ENCODE data around the gene NKPD1. TPM values are rescaled to one million over a fixed set of nuclear protein-coding genes. Genes with fewer than 3 reads are reported as not detected.

Gene NKPD1
- total and polyA plus RNA-seq, 10 donors = 0.17 to 0.77 (median 0.21) TPM; not detected in 1

DNA sequence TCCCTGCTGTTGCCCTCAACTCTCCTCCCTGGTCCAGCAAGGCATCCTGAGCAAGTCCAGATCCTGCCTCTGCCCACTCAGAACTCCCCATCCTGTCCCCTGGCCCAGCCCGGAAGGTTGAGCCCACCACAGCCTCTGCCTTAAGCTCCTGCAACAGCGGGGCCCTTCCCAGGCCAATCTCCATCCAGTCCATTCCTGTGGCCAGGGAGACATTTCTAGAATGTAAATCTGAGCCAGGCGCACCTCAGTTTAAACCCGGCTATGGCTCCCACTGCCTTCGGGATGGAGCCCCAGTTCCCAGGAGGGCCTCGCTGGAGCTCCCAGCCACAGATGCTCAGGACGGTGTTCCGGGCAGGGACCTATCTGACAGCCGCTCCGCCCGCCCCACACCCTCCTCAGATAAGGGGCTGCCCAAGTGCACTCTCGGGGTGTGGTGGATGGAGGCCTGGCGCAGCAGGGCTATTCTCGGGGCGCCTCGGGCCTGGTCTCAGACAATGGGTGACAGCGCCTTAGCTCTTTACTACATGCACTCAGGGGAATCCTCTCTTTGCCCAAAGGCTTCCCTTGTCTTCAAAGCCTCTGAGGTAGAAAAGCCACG is 11.9 kb upstream of the NKPD1 start:
- peak overlapping the region in 5 of 8 donors; percentile 48 to 78 (median 73) for H3K27ac ChIP-seq
- H3K9me3 ChIP-seq = no peaks in the 10 kb centered on the region
- WGBS, 5 donors = 88 to 95% (median 92%) methylated on average over 13 to 17 of the region's 18 CpGs
- H3K36me3 ChIP-seq = peaks cover 0 to 10% (median 0%) of the 10 kb centered on the region in 6 donors
- H3K4me1 ChIP-seq = peaks cover 24 to 86% (median 63%) of the 10 kb centered on the region in 6 donors
- H3K27me3 ChIP-seq (replicated peaks in 1 of 7) = no peaks in the 10 kb centered on the region
- no peak overlapping the region for H3K4me3 ChIP-seq
- no peak for DNase-seq
- intact Hi-C loops (cut with DNase I; ENCODE audit: low total_unique reads) = no loop called here
- TF ChIP-seq POLR2AphosphoS5 (IDR thresholded peaks at IDR 0.05) = no peak
- no peak for TF ChIP-seq POLR2A (IDR thresholded peaks at IDR 0.05)
- TF ChIP-seq, protein P1, sequence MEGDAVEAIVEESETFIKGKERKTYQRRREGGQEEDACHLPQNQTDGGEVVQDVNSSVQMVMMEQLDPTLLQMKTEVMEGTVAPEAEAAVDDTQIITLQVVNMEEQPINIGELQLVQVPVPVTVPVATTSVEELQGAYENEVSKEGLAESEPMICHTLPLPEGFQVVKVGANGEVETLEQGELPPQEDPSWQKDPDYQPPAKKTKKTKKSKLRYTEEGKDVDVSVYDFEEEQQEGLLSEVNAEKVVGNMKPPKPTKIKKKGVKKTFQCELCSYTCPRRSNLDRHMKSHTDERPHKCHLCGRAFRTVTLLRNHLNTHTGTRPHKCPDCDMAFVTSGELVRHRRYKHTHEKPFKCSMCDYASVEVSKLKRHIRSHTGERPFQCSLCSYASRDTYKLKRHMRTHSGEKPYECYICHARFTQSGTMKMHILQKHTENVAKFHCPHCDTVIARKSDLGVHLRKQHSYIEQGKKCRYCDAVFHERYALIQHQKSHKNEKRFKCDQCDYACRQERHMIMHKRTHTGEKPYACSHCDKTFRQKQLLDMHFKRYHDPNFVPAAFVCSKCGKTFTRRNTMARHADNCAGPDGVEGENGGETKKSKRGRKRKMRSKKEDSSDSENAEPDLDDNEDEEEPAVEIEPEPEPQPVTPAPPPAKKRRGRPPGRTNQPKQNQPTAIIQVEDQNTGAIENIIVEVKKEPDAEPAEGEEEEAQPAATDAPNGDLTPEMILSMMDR (IDR thresholded peaks at IDR 0.05 in 8 of 11, conservative IDR thresholded peaks at IDR 0.05 in 3 of 11) = no peak

DNA sequence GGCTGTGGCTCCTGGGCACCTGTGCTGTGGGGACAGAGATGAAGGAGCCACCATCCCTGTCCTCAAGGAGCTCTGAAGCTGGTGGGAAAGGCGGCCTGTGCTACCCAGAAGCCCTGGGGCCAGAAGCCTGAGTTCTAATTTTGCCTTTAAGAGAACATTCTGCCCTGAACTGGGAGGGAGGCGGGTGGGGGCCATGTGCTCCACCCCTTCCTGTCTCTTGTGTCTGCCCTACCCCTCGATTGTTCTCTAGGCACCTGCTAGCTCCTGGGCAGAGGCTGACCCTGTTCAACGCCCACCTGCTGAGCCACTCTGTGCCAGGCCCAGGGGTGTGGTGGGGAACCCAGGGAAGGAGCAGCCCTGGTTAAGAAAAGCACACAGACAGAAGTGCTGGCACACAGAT is 11.4 kb upstream of the NKPD1 start:
- DNase-seq = no peak
- H3K4me1 ChIP-seq = peaks cover 21 to 86% (median 60%) of the 10 kb centered on the region in 6 donors
- intact Hi-C loops (cut with DNase I; ENCODE audit: low total_unique reads) = no loop called here
- peaks cover 0 to 10% (median 0%) of the 10 kb centered on the region in 6 donors for H3K36me3 ChIP-seq
- H3K4me3 ChIP-seq = no peak overlapping the region
- peak overlapping the region in 5 of 8 donors; percentile 48 to 78 (median 73) for H3K27ac ChIP-seq
- no peaks in the 10 kb centered on the region for H3K27me3 ChIP-seq (replicated peaks in 1 of 7)
- TF ChIP-seq POLR2A (IDR thresholded peaks at IDR 0.05) (no peak), POLR2AphosphoS5 (IDR thresholded peaks at IDR 0.05) (no peak)
- TF ChIP-seq, protein P1 (IDR thresholded peaks at IDR 0.05 in 8 of 11, conservative IDR thresholded peaks at IDR 0.05 in 3 of 11) = no peak
- no peaks in the 10 kb centered on the region for H3K9me3 ChIP-seq
- WGBS, 5 donors = 10 to 46% (median 35%) methylated on average over 3 to 4 of the region's 4 CpGs

DNA sequence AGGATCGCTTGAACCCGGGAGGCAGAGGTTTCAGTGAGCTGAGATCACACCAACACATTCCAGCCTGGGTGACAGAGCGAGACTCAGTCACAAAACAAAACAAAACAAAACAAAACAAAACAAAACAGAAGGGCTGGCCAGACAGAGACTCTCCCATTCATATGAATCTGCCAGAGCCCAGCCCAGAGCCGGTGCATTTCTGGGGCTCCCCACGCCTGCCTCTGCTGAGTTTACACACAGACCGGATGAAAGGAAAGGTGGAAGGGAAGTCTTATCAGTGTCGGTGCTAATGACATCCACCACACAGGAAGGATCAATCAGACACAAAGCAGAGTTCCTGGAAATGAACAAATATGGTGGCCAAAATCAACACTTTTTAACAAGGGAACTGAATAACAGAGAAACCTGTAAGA is 10.4 kb upstream of the NKPD1 start:
- H3K27me3 ChIP-seq (replicated peaks in 1 of 7) = no peaks in the 10 kb centered on the region
- peaks cover 0 to 10% (median 0%) of the 10 kb centered on the region in 6 donors for H3K36me3 ChIP-seq
- H3K4me1 ChIP-seq = peaks cover 21 to 86% (median 59%) of the 10 kb centered on the region in 6 donors
- DNase-seq = no peak
- TF ChIP-seq POLR2A (IDR thresholded peaks at IDR 0.05) (no peak), POLR2AphosphoS5 (IDR thresholded peaks at IDR 0.05) (peak in 2 of 3 donors; percentile 24 to 68)
- TF ChIP-seq, protein P1 (IDR thresholded peaks at IDR 0.05 in 8 of 11, conservative IDR thresholded peaks at IDR 0.05 in 3 of 11) = no peak
- peak overlapping the region in 1 of 8 donors; percentile 28 for H3K4me3 ChIP-seq
- intact Hi-C loops (cut with DNase I; ENCODE audit: low total_unique reads) = no loop called here
- no peaks in the 10 kb centered on the region for H3K9me3 ChIP-seq
- peak overlapping the region; percentile 44 to 78 (median 69) for H3K27ac ChIP-seq
- 22 to 36% (median 32%) methylated on average over 7 of the region's 7 CpGs for WGBS, 5 donors

Measured in spleen (tissue), 11 donors.